OCI-LY3 (cell line): ENCODE measurements around the gene CFAP99.

Experiments
- H2AFZ ChIP-seq: fragments of 200-600, 300-600 bp; shearing (Covaris generic); 2 replicates; pipeline ENCODE4 v1.6.0; 2014; ENCODE audit warnings: antibody characterized with exemption, low read depth, low read length
- H3K27ac ChIP-seq: fragments of 200-600, 300-600 bp; sonication (generic); 2 replicates; pipeline ENCODE4 v1.5.1; 2014; ENCODE audit warnings: mild to moderate bottlenecking, low read length, moderate library complexity, mixed read lengths
- H3K27me3 ChIP-seq: fragments of 200-600, 300-600 bp; sonication (generic); 2 replicates; pipeline ENCODE4 v1.6.1; 2014; ENCODE audit warnings: low read depth, low read length, mixed read lengths
- H3K36me3 ChIP-seq: fragments of 200-600, 300-600 bp; sonication (generic); replicated peaks from 2 replicates; pipeline ENCODE3; 2014; ENCODE audit warnings: low read depth, low read length, mixed read lengths
- H3K4me1 ChIP-seq: fragments of 300-600, 200-600 bp; sonication (generic); 2 replicates; pipeline ENCODE4 v1.6.1; 2014; ENCODE audit warnings: low read length, mixed read lengths
- H3K4me2 ChIP-seq: fragments of 200-600, 300-600 bp; sonication (generic); 2 replicates; pipeline ENCODE4 v1.6.1; 2014; ENCODE audit warnings: low read length, mixed read lengths
- H3K4me3 ChIP-seq: fragments of 300-600, 200-600 bp; sonication (generic); 2 replicates; pipeline ENCODE4 v1.5.1; 2014; ENCODE audit warnings: antibody characterized with exemption, mild to moderate bottlenecking, low read length, moderate library complexity
- H3K79me2 ChIP-seq: fragments of 300-600, 200-600 bp; shearing (Covaris generic); 2 replicates; pipeline ENCODE4 v1.6.1; 2014; ENCODE audit warnings: mild to moderate bottlenecking, low read length, mixed read lengths
- H3K9ac ChIP-seq: fragments of 300-600, 200-600 bp; shearing (Covaris generic); 2 replicates; pipeline ENCODE4 v1.6.0; 2014; ENCODE audit warnings: mild to moderate bottlenecking, low read length, moderate library complexity
- H3K9me3 ChIP-seq: fragments of 200-600, 300-600 bp; shearing (Covaris generic); 2 replicates; pipeline ENCODE4 v1.6.1; 2014; ENCODE audit warnings: low read length, mixed read lengths; ENCODE audit not compliant: insufficient read depth
- H4K20me1 ChIP-seq: fragments of 200-600, 300-600 bp; sonication (generic); 2 replicates; pipeline ENCODE4 v1.6.1; 2016; ENCODE audit warnings: low read length, mixed read lengths; ENCODE audit not compliant: insufficient read depth
- CTCF ChIP-seq: fragments of 200-600, 300-600 bp; sonication (generic); IDR thresholded peaks from 2 replicates; pipeline ENCODE4 v1.5.1; 2014; ENCODE audit warnings: antibody characterized with exemption, low read length, low read depth
- EZH2phosphoT487 ChIP-seq: fragments of 200-600 bp; shearing (Covaris generic); IDR thresholded peaks from 2 replicates; pipeline ENCODE4 v1.6.1; 2018; ENCODE audit warnings: antibody characterized with exemption, mixed run types, low read depth

CFAP99 gene

GRCh38 chr4:2478229-2478628, 59.5 kb downstream of the CFAP99 start:
- H3K27ac ChIP-seq = no peak overlapping the region
- peaks cover 100% of the 10 kb centered on the region for H3K79me2 ChIP-seq
- no peaks in the 10 kb centered on the region for H3K27me3 ChIP-seq
- TF ChIP-seq CTCF (no peak), EZH2phosphoT487 (no peak)
- no peaks in the 10 kb centered on the region for H3K9me3 ChIP-seq
- no peak overlapping the region for H3K4me3 ChIP-seq
- peaks cover 17% of the 10 kb centered on the region for H3K36me3 ChIP-seq
- no peak overlapping the region for H3K9ac ChIP-seq
- peaks cover 95% of the 10 kb centered on the region for H4K20me1 ChIP-seq
- H3K4me2 ChIP-seq = no peak overlapping the region
- no peak overlapping the region for H2AFZ ChIP-seq
- H3K4me1 ChIP-seq = peaks cover 30% of the 10 kb centered on the region

GRCh38 chr4:2480649-2481048, 61.9 kb downstream of the CFAP99 start:
- Histone ChIP-seq H3K4me1 (peaks cover 50% of the 10 kb centered on the region), H3K36me3 (peaks cover 9% of the 10 kb centered on the region)

GRCh38 chr4:2482192-2482591, 63.4 kb downstream of the CFAP99 start:
- peaks cover 65% of the 10 kb centered on the region for H3K4me1 ChIP-seq
- H3K27ac ChIP-seq = peak overlapping the region; percentile 94
- TF ChIP-seq CTCF (no peak), EZH2phosphoT487 (no peak)
- peak overlapping the region; percentile 79 for H3K4me2 ChIP-seq
- H3K9me3 ChIP-seq = no peaks in the 10 kb centered on the region
- peaks cover 95% of the 10 kb centered on the region for H4K20me1 ChIP-seq
- no peaks in the 10 kb centered on the region for H3K27me3 ChIP-seq
- no peak overlapping the region for H2AFZ ChIP-seq
- H3K9ac ChIP-seq = peak overlapping the region; percentile 68
- peak overlapping the region; percentile 67 for H3K4me3 ChIP-seq
- peaks cover 100% of the 10 kb centered on the region for H3K79me2 ChIP-seq
- H3K36me3 ChIP-seq = peaks cover 8% of the 10 kb centered on the region

More at GRCh38 chr4:2480649-2481048, 61.9 kb downstream of the CFAP99 start:
- H3K4me3 ChIP-seq = no peak overlapping the region
- H4K20me1 ChIP-seq = peaks cover 95% of the 10 kb centered on the region
- H3K27ac ChIP-seq = peak overlapping the region; percentile 94; the same call in 1 of the 2 replicates
- no peak overlapping the region for H2AFZ ChIP-seq
- H3K4me2 ChIP-seq = peak overlapping the region; percentile 79
- peaks cover 100% of the 10 kb centered on the region for H3K79me2 ChIP-seq
- H3K9me3 ChIP-seq = no peaks in the 10 kb centered on the region
- H3K9ac ChIP-seq = no peak overlapping the region
- no peaks in the 10 kb centered on the region for H3K27me3 ChIP-seq
- TF ChIP-seq CTCF (no peak), EZH2phosphoT487 (no peak)

- Histone ChIP-seq H3K36me3 (peaks cover 8% of the 10 kb centered on the region), H3K9ac (peak overlapping the region; percentile 68), H3K27ac (peak overlapping the region; percentile 94), H3K27me3 (no peaks in the 10 kb centered on the region), H4K20me1 (peaks cover 95% of the 10 kb centered on the region), H3K4me3 (peak overlapping the region; percentile 67), H2AFZ (no peak overlapping the region), H3K4me1 (peaks cover 70% of the 10 kb centered on the region), H3K79me2 (peaks cover 100% of the 10 kb centered on the region), H3K9me3 (no peaks in the 10 kb centered on the region), H3K4me2 (peak overlapping the region; percentile 79)
- TF ChIP-seq EZH2phosphoT487 (no peak), CTCF (no peak)
Observed at GRCh38 chr4:2482693-2483092, 63.9 kb downstream of the CFAP99 start.
